B cell (primary cell): ENCODE measurements around the gene SLC49A3.

Experiments
- CTCF ChIP-seq: fragments of 200-600 bp; IDR thresholded peaks from one replicate; pipeline ENCODE4 v1.8.0; 2022; ENCODE audit warnings: antibody characterized with exemption, mild to moderate bottlenecking
- EZH2 ChIP-seq: IDR thresholded peaks from 2 replicates; pipeline ENCODE4 v1.6.1; 2012; ENCODE audit warnings: borderline replicate concordance, low read depth, mild to moderate bottlenecking, moderate library complexity, low read length; ENCODE audit not compliant: insufficient read depth, poor library complexity, severe bottlenecking

- no peak for TF ChIP-seq CTCF
- TF ChIP-seq EZH2: no peak
Measured at GRCh38 chr4:633406-633805, 55.5 kb downstream of the SLC49A3 start.
